Fibroblast of villous mesenchyme (primary cell): ENCODE results near the gene B3GALT6. TPM values are rescaled to one million over a fixed set of nuclear protein-coding genes. Genes with fewer than 3 reads are reported as not detected.

Experiments
- DNase-seq: peaks from one replicate; pipeline ENCODE4 v3.0.0-alpha.2; 2010; ENCODE audit warnings: low read depth
- H3K4me3 ChIP-seq: 2 replicates; pipeline ENCODE4 v1.5.1; 2011; ENCODE audit warnings: low read depth, mild to moderate bottlenecking, low read length
- total RNA-seq: library from RNA; depleted of rRNA; stranded (reverse); fragments of >200 nt; gene quantifications from 2 replicates; pipeline ENCODE4 v1.2.3, GENCODE V29; 2012
- TF ChIP-seq, protein P1 (sequence below): IDR thresholded peaks from 2 replicates; pipeline ENCODE4 v1.5.1; 2012; ENCODE audit warnings: low read depth, mild to moderate bottlenecking, low read length; ENCODE audit not compliant: insufficient read depth

B3GALT6 gene
- total RNA-seq, 1 donor = 25.0 TPM

DNA sequence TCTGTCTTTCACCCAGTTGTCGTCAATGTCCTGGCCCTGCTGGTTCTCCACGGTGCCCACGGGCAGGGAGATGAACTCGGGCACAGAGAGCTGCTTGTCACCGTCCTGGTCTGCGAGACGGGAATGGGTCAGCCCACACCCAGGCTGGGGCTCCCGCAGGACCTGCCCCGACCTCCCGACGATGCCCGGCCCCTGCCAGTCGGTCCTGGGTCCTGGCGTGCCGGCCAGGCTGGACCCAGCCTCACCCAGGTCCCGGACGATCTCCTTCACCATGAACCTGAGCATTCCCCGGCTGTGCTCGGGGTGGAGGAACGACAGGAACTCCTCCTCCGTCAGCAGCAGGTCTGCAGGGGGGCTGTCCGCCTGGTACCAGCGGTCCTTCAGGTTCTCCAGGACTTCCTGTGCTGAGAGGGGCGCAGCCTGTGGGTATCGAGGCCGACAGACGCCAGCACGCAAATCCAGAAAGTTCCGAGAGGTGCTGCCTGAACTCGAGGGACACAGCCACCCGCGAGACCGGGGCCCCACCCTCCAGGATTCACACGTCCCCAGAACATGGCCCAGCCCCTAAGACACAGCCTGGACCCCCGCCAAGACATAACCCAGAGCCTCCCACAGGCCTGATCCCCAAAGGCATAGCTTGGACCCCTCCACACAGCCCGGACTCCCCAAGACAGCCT lies 13.4 kb upstream of the B3GALT6 start:
- TF ChIP-seq, protein P1, sequence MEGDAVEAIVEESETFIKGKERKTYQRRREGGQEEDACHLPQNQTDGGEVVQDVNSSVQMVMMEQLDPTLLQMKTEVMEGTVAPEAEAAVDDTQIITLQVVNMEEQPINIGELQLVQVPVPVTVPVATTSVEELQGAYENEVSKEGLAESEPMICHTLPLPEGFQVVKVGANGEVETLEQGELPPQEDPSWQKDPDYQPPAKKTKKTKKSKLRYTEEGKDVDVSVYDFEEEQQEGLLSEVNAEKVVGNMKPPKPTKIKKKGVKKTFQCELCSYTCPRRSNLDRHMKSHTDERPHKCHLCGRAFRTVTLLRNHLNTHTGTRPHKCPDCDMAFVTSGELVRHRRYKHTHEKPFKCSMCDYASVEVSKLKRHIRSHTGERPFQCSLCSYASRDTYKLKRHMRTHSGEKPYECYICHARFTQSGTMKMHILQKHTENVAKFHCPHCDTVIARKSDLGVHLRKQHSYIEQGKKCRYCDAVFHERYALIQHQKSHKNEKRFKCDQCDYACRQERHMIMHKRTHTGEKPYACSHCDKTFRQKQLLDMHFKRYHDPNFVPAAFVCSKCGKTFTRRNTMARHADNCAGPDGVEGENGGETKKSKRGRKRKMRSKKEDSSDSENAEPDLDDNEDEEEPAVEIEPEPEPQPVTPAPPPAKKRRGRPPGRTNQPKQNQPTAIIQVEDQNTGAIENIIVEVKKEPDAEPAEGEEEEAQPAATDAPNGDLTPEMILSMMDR = no peak
- no peak overlapping the region for H3K4me3 ChIP-seq
- DNase-seq = no peak

DNA sequence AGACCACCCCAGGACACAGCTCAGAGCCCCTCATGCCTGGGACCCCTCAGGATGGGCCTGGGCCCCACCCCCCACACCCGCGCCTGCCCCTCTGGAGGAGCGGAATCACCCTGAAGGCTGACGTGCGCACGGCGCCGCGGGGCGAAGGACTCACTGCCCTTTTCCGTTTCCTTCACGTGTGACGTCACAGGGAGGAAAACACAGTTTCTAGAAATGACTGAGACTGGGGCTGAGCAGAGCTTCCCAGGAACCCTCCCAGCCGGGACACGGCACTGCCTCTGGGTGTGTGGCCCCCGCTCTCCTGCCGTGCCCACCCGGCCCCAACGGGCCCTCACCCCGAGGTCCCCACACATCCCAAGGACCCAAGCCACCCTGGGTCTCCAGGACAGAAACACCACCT lies 12.7 kb upstream of the B3GALT6 start:
- no peak overlapping the region for H3K4me3 ChIP-seq
- no peak for DNase-seq
- TF ChIP-seq, protein P1 = no peak

DNA sequence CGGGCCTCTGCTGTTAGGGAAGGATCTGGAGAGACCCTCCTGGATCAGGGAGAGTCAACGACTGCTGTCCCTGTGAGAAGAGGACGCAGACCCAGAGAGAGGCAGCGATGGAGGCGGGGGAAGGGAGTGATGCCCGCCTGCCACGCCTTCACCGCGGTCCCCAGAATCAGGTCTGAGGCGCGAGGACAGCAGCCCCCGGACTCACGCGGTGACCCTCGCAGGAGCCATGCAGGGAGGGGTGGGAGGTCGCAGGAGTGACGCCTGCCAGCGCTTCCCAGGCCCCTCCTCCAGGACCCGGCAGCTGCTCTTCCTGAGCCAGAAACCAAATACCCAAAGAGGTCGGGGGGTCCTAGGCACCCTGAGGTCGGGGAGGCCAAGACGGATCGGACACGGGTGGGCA lies 11.8 kb upstream of the B3GALT6 start:
- TF ChIP-seq, protein P1 = no peak
- H3K4me3 ChIP-seq = no peak overlapping the region
- no peak for DNase-seq

DNA sequence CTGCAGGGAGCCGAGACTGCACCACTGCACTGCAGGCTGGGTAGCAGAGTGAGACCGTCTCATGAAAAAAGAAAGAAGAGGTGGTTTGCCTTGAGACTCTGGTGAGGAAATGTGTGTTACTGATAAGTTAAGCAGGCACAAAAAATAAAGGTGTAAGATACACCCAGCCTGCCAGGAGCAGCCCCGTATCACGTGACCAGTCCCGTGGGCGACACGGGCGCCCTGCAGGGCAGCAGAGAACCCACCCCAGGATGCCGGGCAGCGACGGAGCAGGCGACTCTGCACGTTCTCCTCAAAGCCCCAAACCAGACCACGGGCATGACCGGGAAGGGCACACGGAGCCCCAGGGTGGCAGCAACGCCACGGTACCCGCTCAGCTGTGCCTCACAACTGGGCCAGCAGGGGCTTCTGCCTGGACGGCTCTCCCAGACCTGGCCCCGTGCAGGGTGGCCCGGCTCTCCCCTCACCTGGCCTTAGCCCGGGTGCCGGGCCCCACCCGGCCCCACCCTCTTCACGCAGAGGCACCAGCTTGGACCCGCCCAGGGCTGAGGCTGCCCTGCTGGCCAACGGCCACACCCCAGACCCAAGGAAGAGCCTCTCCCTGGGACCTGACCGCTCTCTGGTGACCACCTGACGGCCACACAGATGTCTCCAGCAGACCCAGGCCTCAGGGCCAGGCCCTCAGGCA lies 10.0 kb upstream of the B3GALT6 start:
- no peak overlapping the region for H3K4me3 ChIP-seq
- no peak for DNase-seq
- TF ChIP-seq, protein P1 = no peak

DNA sequence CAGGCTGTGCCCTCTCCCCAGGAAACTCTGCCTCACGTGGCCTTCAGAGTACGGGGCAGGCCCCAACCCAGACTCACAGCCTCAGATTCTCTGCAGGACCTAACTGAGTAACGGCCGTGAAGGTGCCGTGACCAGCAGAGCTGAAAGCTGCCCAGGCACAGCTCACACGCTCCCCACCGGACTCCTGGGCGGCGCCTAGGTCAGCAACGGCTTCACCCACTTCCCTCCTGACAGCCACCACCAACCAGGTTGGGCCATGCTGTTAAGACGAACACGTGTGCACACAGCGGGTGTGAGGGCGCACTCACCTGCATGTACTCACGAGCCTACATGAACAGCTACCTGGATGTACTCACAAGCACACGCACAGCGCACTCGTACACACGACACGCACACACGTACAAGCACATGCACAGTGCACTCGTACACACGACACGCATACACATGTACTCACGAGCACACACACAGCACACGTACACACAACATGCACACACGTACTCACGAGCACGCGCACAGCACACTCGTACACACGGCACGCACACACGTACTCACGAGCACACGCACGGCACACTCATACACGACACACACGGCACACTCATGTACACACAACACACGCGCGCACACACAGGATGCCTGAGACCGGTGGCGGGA lies 9.3 kb upstream of the B3GALT6 start:
- TF ChIP-seq, protein P1 = no peak
- no peak for DNase-seq
- H3K4me3 ChIP-seq = no peak overlapping the region

DNA sequence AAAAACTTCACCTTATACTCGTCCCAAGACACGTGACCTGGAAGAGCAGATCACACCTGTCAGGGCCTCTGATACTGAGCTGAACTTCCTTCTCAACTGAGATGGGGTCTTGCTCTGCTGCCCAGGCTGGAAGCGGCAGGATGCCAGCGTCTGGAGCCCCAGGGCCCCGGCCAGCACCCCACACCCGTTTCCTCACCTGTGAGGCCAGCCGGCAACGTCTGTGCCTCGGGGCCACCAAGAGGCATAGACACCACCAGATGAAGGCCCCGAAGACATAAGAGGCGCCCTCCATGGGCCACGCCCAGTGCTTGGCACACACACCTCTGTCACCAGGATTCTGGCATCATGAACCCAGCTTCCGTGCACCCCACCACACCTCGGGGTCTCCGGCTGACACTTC lies 8.7 kb upstream of the B3GALT6 start:
- DNase-seq = no peak
- TF ChIP-seq, protein P1 = no peak
- no peak overlapping the region for H3K4me3 ChIP-seq
